ENCODE results near the gene CCDC178.
"Not testable (repeated sequence)": the region's sequence is repeated elsewhere in the genome, so short reads cannot be mapped to it uniquely, and the experiment has no call there.

The CCDC178 gene

GRCh38 chr18:33356735-33357134, 83.8 kb downstream of the CCDC178 start:
- no peak for DNase-seq (ENCODE audit: low spot score)

GRCh38 chr18:33355756-33356155, 84.8 kb downstream of the CCDC178 start:
- no peak for DNase-seq (ENCODE audit: low spot score)

- DNase-seq (ENCODE audit: low spot score): no peak
Observed at GRCh38 chr18:33355263-33355662, 85.3 kb downstream of the CCDC178 start.

GRCh38 chr18:33350256-33350655, 90.3 kb downstream of the CCDC178 start:
- DNase-seq (ENCODE audit: low spot score): no peak

- DNase-seq (ENCODE audit: low spot score): not testable (repeated sequence)
Observed at GRCh38 chr18:33339733-33340132, 100.8 kb downstream of the CCDC178 start.

GRCh38 chr18:33334781-33335180, 105.7 kb downstream of the CCDC178 start:
- no peak for DNase-seq (ENCODE audit: low spot score)

GRCh38 chr18:33330711-33331110, 109.8 kb downstream of the CCDC178 start:
- no peak for DNase-seq (ENCODE audit: low spot score)

- no peak for DNase-seq (ENCODE audit: low spot score)
Observed at GRCh38 chr18:33326975-33327374, 113.5 kb downstream of the CCDC178 start.

GRCh38 chr18:33317640-33318039, 122.9 kb downstream of the CCDC178 start:
- DNase-seq (ENCODE audit: low spot score): no peak

- DNase-seq (ENCODE audit: low spot score): no peak
Observed at GRCh38 chr18:33316146-33316587, 124.4 kb downstream of the CCDC178 start.

- DNase-seq (ENCODE audit: low spot score): no peak
Observed at GRCh38 chr18:33307520-33307919, 133.0 kb downstream of the CCDC178 start.

GRCh38 chr18:33304277-33304676, 136.2 kb downstream of the CCDC178 start:
- no peak for DNase-seq (ENCODE audit: low spot score)

- no peak for DNase-seq (ENCODE audit: low spot score)
Observed at GRCh38 chr18:33291539-33291938, 149.0 kb downstream of the CCDC178 start.

- no peak for DNase-seq (ENCODE audit: low spot score)
Observed at GRCh38 chr18:33288082-33288716, 152.3 kb downstream of the CCDC178 start.

- no peak for DNase-seq (ENCODE audit: low spot score)
Observed at GRCh38 chr18:33282709-33283333, 157.7 kb downstream of the CCDC178 start.

GRCh38 chr18:33282142-33282541, 158.4 kb downstream of the CCDC178 start:
- DNase-seq (ENCODE audit: low spot score): no peak

GRCh38 chr18:33277431-33277830, 163.1 kb downstream of the CCDC178 start:
- no peak for DNase-seq (ENCODE audit: low spot score)

GRCh38 chr18:33275843-33276242, 164.7 kb downstream of the CCDC178 start:
- DNase-seq (ENCODE audit: low spot score): no peak

GRCh38 chr18:33270297-33270696, 170.2 kb downstream of the CCDC178 start:
- DNase-seq (ENCODE audit: low spot score): no peak

- no peak for DNase-seq (ENCODE audit: low spot score)
Observed at GRCh38 chr18:33269223-33269622, 171.3 kb downstream of the CCDC178 start.

- no peak for DNase-seq (ENCODE audit: low spot score)
Observed at GRCh38 chr18:33264566-33264965, 176.0 kb downstream of the CCDC178 start.

- no peak for DNase-seq (ENCODE audit: low spot score)
Observed at GRCh38 chr18:33239298-33239697, 201.2 kb downstream of the CCDC178 start.

GRCh38 chr18:33232318-33232626, 208.2 kb downstream of the CCDC178 start:
- no peak for DNase-seq (ENCODE audit: low spot score)
